LNCaP clone FGC (cell line): ENCODE data around the gene SELP.

Source experiments
- DNase-seq: peaks from one replicate; pipeline ENCODE4 v3.0.0-alpha.2; 2011; ENCODE audit warnings: low read depth
- H3K4me3 ChIP-seq: 2 replicates; pipeline ENCODE4 v1.5.1; 2011; ENCODE audit warnings: mild to moderate bottlenecking, low read depth, low read length, control low read depth
- CTCF ChIP-seq: IDR thresholded peaks from 2 replicates; pipeline ENCODE4 v1.5.1; 2012; ENCODE audit warnings: mild to moderate bottlenecking; ENCODE audit not compliant: control insufficient read depth, insufficient read depth; ENCODE audit errors: extremely low read depth

SELP gene

GRCh38 chr1:169618367-169618766, 11.6 kb downstream of the SELP start:
- no peak for DNase-seq
- TF ChIP-seq CTCF = no peak
- H3K4me3 ChIP-seq = no peak overlapping the region

GRCh38 chr1:169615803-169616202, 14.1 kb downstream of the SELP start:
- DNase-seq = no peak

GRCh38 chr1:169610858-169611257, 19.1 kb downstream of the SELP start:
- no peak for DNase-seq
- no peak for TF ChIP-seq CTCF
- H3K4me3 ChIP-seq = no peak overlapping the region

More at GRCh38 chr1:169615803-169616202, 14.1 kb downstream of the SELP start:
- no peak overlapping the region for H3K4me3 ChIP-seq
- no peak for TF ChIP-seq CTCF

GRCh38 chr1:169610108-169610507, 19.8 kb downstream of the SELP start:
- no peak for TF ChIP-seq CTCF
- H3K4me3 ChIP-seq = no peak overlapping the region
- DNase-seq = peak; percentile 36

- no peak overlapping the region for H3K4me3 ChIP-seq
- no peak for DNase-seq
- TF ChIP-seq CTCF = no peak
These were observed 21.7 kb downstream of the SELP start for GRCh38 chr1:169608226-169608625.

GRCh38 chr1:169604781-169605560, 25.0 kb downstream of the SELP start:
- H3K4me3 ChIP-seq = no peak overlapping the region
- no peak for TF ChIP-seq CTCF
- DNase-seq = no peak
